H9 (cell line): Measurements from ENCODE around the gene CAPNS1. TPM values are rescaled to one million over a fixed set of nuclear protein-coding genes. Genes with fewer than 3 reads are reported as not detected.
"Not testable (repeated sequence)": the region's sequence is repeated elsewhere in the genome, so short reads cannot be mapped to it uniquely, and the experiment has no call there.

Experiments
- DNase-seq: peaks from one replicate; pipeline ENCODE4 v3.0.0-alpha.2; 2017
- H2AFZ ChIP-seq: one replicate; pipeline ENCODE4 v1.6.1; 2013; ENCODE audit warnings: mild to moderate bottlenecking, low read length, control low read depth, moderate library complexity
- H2AK5ac ChIP-seq: 2 replicates; pipeline ENCODE4 v1.6.1; 2013; ENCODE audit warnings: low read length, control low read depth, mixed read lengths; ENCODE audit not compliant: insufficient read length
- H2BK120ac ChIP-seq: one replicate; pipeline ENCODE4 v1.6.1; 2013; ENCODE audit warnings: low read depth, mild to moderate bottlenecking, low read length, control low read depth, inconsistent platforms; ENCODE audit not compliant: poor library complexity, severe bottlenecking
- H2BK12ac ChIP-seq: 2 replicates; pipeline ENCODE4 v1.6.1; 2013; ENCODE audit warnings: low read length, control low read depth, mixed read lengths, low read depth; ENCODE audit not compliant: insufficient read length
- H2BK15ac ChIP-seq: 2 replicates; pipeline ENCODE4 v1.6.1; 2013; ENCODE audit warnings: low read depth, low read length, control low read depth
- H2BK20ac ChIP-seq: one replicate; pipeline ENCODE4 v1.6.1; 2013; ENCODE audit warnings: low read depth, mild to moderate bottlenecking, low read length, control low read depth, inconsistent platforms; ENCODE audit not compliant: poor library complexity, severe bottlenecking
- H2BK5ac ChIP-seq: 2 replicates; pipeline ENCODE4 v1.6.1; 2013; ENCODE audit warnings: low read length, control low read depth, mixed read lengths; ENCODE audit not compliant: insufficient read length
- H3K14ac ChIP-seq: 2 replicates; pipeline ENCODE4 v1.6.1; 2013; ENCODE audit warnings: low read length, control low read depth; ENCODE audit not compliant: insufficient read depth
- H3K18ac ChIP-seq: 2 replicates; pipeline ENCODE4 v1.6.1; 2013; ENCODE audit warnings: low read depth, mild to moderate bottlenecking, mixed read lengths, low read length, control low read depth; ENCODE audit not compliant: insufficient read length
- H3K23ac ChIP-seq: 2 replicates; pipeline ENCODE4 v1.6.1; 2013; ENCODE audit warnings: low read length, control low read depth, mixed read lengths, low read depth; ENCODE audit not compliant: insufficient read length
- H3K23me2 ChIP-seq: 2 replicates; pipeline ENCODE4 v1.6.1; 2013; ENCODE audit warnings: low read depth, mild to moderate bottlenecking, mixed read lengths, low read length, control low read depth; ENCODE audit not compliant: insufficient read length, poor library complexity, severe bottlenecking
- H3K27ac ChIP-seq: 2 replicates; pipeline ENCODE4 v1.5.1; 2013; ENCODE audit warnings: low read length, control low read depth, mixed read lengths, low read depth; ENCODE audit not compliant: insufficient read length
- H3K27me3 ChIP-seq: 2 replicates; pipeline ENCODE4 v1.6.1; 2013; ENCODE audit warnings: low read length, control low read depth, inconsistent platforms; ENCODE audit not compliant: insufficient read depth
- H3K4ac ChIP-seq: 2 replicates; pipeline ENCODE4 v1.6.1; 2013; ENCODE audit warnings: low read depth, mild to moderate bottlenecking, control low read depth, inconsistent platforms, low read length, moderate library complexity
- H3K4me1 ChIP-seq: 2 replicates; pipeline ENCODE4 v1.6.1; 2013; ENCODE audit warnings: low read length, control low read depth, inconsistent platforms; ENCODE audit not compliant: insufficient read depth
- H3K4me2 ChIP-seq: 2 replicates; pipeline ENCODE4 v1.6.1; 2013; ENCODE audit warnings: low read length, control low read depth, mixed read lengths; ENCODE audit not compliant: insufficient read length, insufficient read depth
- H3K56ac ChIP-seq: 2 replicates; pipeline ENCODE4 v1.6.1; 2013; ENCODE audit warnings: low read depth, mild to moderate bottlenecking, mixed read lengths, low read length, control low read depth; ENCODE audit not compliant: insufficient read length
- H3K79me1 ChIP-seq: 2 replicates; pipeline ENCODE4 v1.6.1; 2013; ENCODE audit warnings: low read depth, mild to moderate bottlenecking, moderate library complexity, low read length, control low read depth, inconsistent platforms; ENCODE audit not compliant: insufficient read depth, poor library complexity, severe bottlenecking
- H3K79me2 ChIP-seq: 2 replicates; pipeline ENCODE4 v1.6.1; 2013; ENCODE audit warnings: low read length, control low read depth, inconsistent platforms; ENCODE audit not compliant: insufficient read depth
- H3K9ac ChIP-seq: 2 replicates; pipeline ENCODE4 v1.6.1; 2013; ENCODE audit warnings: low read length, control low read depth, mixed read lengths; ENCODE audit not compliant: insufficient read length; ENCODE audit errors: extremely low read depth
- H3K9me3 ChIP-seq: one replicate; pipeline ENCODE4 v1.6.1; 2013; ENCODE audit warnings: low read depth, low read length, inconsistent platforms; ENCODE audit not compliant: control insufficient read depth
- H3T11ph ChIP-seq: one replicate; pipeline ENCODE4 v1.6.1; 2013; ENCODE audit warnings: mild to moderate bottlenecking, low read length, control low read depth, inconsistent platforms
- H4K20me1 ChIP-seq: one replicate; pipeline ENCODE4 v1.6.1; 2013; ENCODE audit not compliant: control insufficient read depth, insufficient read length, insufficient read depth
- H4K5ac ChIP-seq: 2 replicates; pipeline ENCODE4 v1.6.1; 2013; ENCODE audit warnings: low read depth, mild to moderate bottlenecking, mixed read lengths, low read length, control low read depth; ENCODE audit not compliant: insufficient read length
- H4K8ac ChIP-seq: replicated peaks from 2 replicates; pipeline ENCODE4 v1.6.1; 2013; ENCODE audit warnings: low read length, control low read depth, mixed read lengths, low read depth; ENCODE audit not compliant: insufficient read length
- H4K91ac ChIP-seq: 2 replicates; pipeline ENCODE4 v1.6.1; 2013; ENCODE audit warnings: low read depth, mild to moderate bottlenecking, moderate library complexity, mixed read lengths, low read length, control low read depth; ENCODE audit not compliant: insufficient read length
- H3K27ac Mint-ChIP-seq, 3 experiments: 2 replicates in 2 of 3; 3 replicates in 1 of 3; pipeline ENCODE4 v1.8.0; 2020 to 2021; ENCODE audit warnings: mixed read lengths in 3 of 3, mild to moderate bottlenecking in 1 of 3, moderate library complexity in 1 of 3
- H3K27me3 Mint-ChIP-seq: 2 replicates; pipeline ENCODE4 v1.8.0; 2021; ENCODE audit warnings: low read depth, mild to moderate bottlenecking, moderate library complexity, mixed read lengths
- H3K36me3 Mint-ChIP-seq, 3 experiments: 2 replicates in 2 of 3; 3 replicates in 1 of 3; pipeline ENCODE4 v1.8.0; 2020 to 2021; ENCODE audit warnings: low read depth in 3 of 3, mixed read lengths in 3 of 3; ENCODE audit not compliant: insufficient read depth in 1 of 3
- H3K4me1 Mint-ChIP-seq, 2 experiments: 2 replicates each; pipeline ENCODE4 v1.8.0; 2020; ENCODE audit warnings: mixed read lengths in 2 of 2
- H3K4me3 Mint-ChIP-seq, 2 experiments: 2 replicates in 1 of 2; 3 replicates in 1 of 2; pipeline ENCODE4 v1.8.0; 2020 to 2021; ENCODE audit warnings: mild to moderate bottlenecking in 2 of 2, mixed read lengths in 2 of 2, moderate library complexity in 1 of 2
- H3K9me3 Mint-ChIP-seq, 2 experiments: 2 replicates in 1 of 2; 3 replicates in 1 of 2; pipeline ENCODE4 v1.8.0; 2020; ENCODE audit warnings: mild to moderate bottlenecking in 2 of 2, mixed read lengths in 2 of 2, moderate library complexity in 1 of 2
- CTCF ChIP-seq: fragments of 200-600 bp; sonication (generic); conservative IDR thresholded peaks from 3 replicates; pipeline ENCODE4 v1.8.0; 2021; ENCODE audit warnings: antibody characterized with exemption, mild to moderate bottlenecking
- WGBS: extraction: QIAGEN DNeasy Blood & Tissue Kit; methylation state at CpG from one replicate; pipeline ENCODE4 v1.1.7; 2013; ENCODE audit warnings: missing lambda C conversion rate, low lambda C conversion rate, mixed read lengths; ENCODE audit not compliant: insufficient read length; ENCODE audit errors: extremely low coverage; 5-methylcytosine and 5-hydroxymethylcytosine counted together
- total RNA-seq: library from RNA; stranded (reverse); gene quantifications from 2 replicates; pipeline ENCODE4 v1.2.1, GENCODE V29; 2021

CAPNS1 gene
- total RNA-seq, 1 experiment from 2014 or later = 399 TPM

- H3K79me1 ChIP-seq = no peaks in the 10 kb centered on the region
- H2AFZ ChIP-seq = no peak overlapping the region
- H3K14ac ChIP-seq = no peak overlapping the region
- no peak overlapping the region for H2BK20ac ChIP-seq
- H3K4me2 ChIP-seq = no peak overlapping the region
- no peaks in the 10 kb centered on the region; a peak in 1 of 7 replicates for H3K36me3 Mint-ChIP-seq
- H2BK15ac ChIP-seq = no peak overlapping the region
- H3K27ac ChIP-seq = no peak overlapping the region
- H3K18ac ChIP-seq = no peak overlapping the region
- no peak overlapping the region for H3K4me3 Mint-ChIP-seq
- H4K8ac ChIP-seq = no peak overlapping the region
- no peaks in the 10 kb centered on the region for H4K20me1 ChIP-seq
- H3K23me2 ChIP-seq = no peaks in the 10 kb centered on the region
- no peaks in the 10 kb centered on the region for H3K79me2 ChIP-seq
- no peak overlapping the region for H4K5ac ChIP-seq
- H2AK5ac ChIP-seq = no peak overlapping the region
- H3K9me3 Mint-ChIP-seq = no peaks in the 10 kb centered on the region; a peak in 1 of 5 replicates
- no peak overlapping the region for H2BK120ac ChIP-seq
- no peaks in the 10 kb centered on the region for H3K27me3 ChIP-seq
- H3K27me3 Mint-ChIP-seq = peaks cover 3% of the 10 kb centered on the region; the same call in 1 of the 2 replicates
- no peak overlapping the region for H3K9ac ChIP-seq
- H3K56ac ChIP-seq = no peak overlapping the region
- no peak overlapping the region for H3K4ac ChIP-seq
- H3K4me1 Mint-ChIP-seq = peaks cover 10 to 11% of the 10 kb centered on the region in 2 experiments; a peak in 2 of 4 replicates
- H3T11ph ChIP-seq = no peak overlapping the region
- no peak overlapping the region for H4K91ac ChIP-seq
- H3K4me1 ChIP-seq = no peaks in the 10 kb centered on the region; the same call in 1 of the 2 replicates
- H3K27ac Mint-ChIP-seq = no peak overlapping the region
- TF ChIP-seq CTCF = no peak
- no peaks in the 10 kb centered on the region for H3K9me3 ChIP-seq
- no peak for DNase-seq
- no peak overlapping the region for H3K23ac ChIP-seq
- WGBS = no CpG with 5 or more reads among the region's 5 CpGs
- H2BK12ac ChIP-seq = no peak overlapping the region
- H2BK5ac ChIP-seq = no peak overlapping the region
Measured at GRCh38 chr19:36172852-36173251, 33.0 kb downstream of the CAPNS1 start.

- not testable (repeated sequence) for H3K36me3 Mint-ChIP-seq, H3K79me2 ChIP-seq, H4K20me1 ChIP-seq, H3K56ac ChIP-seq, H3K4me1 ChIP-seq, DNase-seq, H2BK5ac ChIP-seq, H3K9me3 ChIP-seq, H2AK5ac ChIP-seq, H3K14ac ChIP-seq, H3K4ac ChIP-seq, H3K18ac ChIP-seq, H2BK12ac ChIP-seq, H2BK20ac ChIP-seq, H4K5ac ChIP-seq, H2BK120ac ChIP-seq, H3K9me3 Mint-ChIP-seq, H3K4me2 ChIP-seq, H3K27ac ChIP-seq, H3K79me1 ChIP-seq, H3K27me3 Mint-ChIP-seq, H4K8ac ChIP-seq, H2AFZ ChIP-seq, H3K4me3 Mint-ChIP-seq, H4K91ac ChIP-seq, H3T11ph ChIP-seq, H2BK15ac ChIP-seq, H3K27ac Mint-ChIP-seq, H3K27me3 ChIP-seq, H3K9ac ChIP-seq, H3K23me2 ChIP-seq, H3K23ac ChIP-seq
- peaks cover 10 to 11% of the 10 kb centered on the region in 2 experiments; a peak in 2 of 4 replicates for H3K4me1 Mint-ChIP-seq
- whole genome bisulfite sequencing = no CpG with 5 or more reads among the region's 8 CpGs
Measured at GRCh38 chr19:36173846-36174245, 34.0 kb downstream of the CAPNS1 start.
